Stimulated activated CD4-positive, alpha-beta T cell treated with anti-CD3 and anti-CD28 coated beads, Interleukin-4, amount 100 ng/mL, for 1 hour (primary cell): ENCODE results near the gene AFF3.

Experiments
- DNase-seq: peaks from one replicate; pipeline ENCODE4 v3.0.0-alpha.2; 2020

AFF3 gene

DNA sequence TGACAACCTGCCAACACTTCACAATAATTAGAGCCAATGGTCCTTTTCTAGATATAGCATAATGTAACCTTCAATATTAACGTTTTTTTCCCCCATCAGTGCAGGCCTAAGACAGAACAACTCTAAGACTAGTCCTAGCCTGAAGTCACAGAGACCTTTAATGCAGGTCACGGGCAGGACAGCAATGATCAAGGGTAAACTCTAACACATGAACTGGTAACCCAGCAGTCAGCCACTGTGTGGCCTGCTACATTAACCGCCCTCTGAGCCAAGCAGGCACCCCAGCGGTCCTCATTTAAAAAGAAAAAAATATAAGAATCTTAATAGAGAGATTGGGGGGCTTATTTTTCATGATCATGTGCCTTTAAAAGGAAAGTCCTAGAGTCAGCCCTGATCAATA, 290.6 kb downstream of the AFF3 start:
- DNase-seq = no peak

DNA sequence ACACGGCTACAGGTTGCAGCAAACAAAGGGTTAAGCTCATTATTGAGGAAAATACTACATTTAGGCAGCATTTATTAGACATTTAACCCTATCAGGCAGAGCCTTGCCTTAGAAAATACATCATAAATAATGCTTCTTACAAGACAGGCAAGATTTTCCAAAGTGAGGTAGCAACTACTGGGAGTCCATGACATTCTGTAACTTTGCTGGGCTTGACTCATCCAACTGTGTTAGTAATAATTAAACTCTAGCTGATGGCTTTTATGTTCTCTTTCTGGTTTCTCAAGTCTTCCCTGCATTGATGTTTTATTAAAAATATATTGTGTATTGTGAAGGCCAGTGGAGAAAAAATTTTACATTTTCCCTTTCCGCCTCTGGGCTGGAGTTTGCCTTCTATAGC, 291.3 kb downstream of the AFF3 start:
- no peak for DNase-seq

DNA sequence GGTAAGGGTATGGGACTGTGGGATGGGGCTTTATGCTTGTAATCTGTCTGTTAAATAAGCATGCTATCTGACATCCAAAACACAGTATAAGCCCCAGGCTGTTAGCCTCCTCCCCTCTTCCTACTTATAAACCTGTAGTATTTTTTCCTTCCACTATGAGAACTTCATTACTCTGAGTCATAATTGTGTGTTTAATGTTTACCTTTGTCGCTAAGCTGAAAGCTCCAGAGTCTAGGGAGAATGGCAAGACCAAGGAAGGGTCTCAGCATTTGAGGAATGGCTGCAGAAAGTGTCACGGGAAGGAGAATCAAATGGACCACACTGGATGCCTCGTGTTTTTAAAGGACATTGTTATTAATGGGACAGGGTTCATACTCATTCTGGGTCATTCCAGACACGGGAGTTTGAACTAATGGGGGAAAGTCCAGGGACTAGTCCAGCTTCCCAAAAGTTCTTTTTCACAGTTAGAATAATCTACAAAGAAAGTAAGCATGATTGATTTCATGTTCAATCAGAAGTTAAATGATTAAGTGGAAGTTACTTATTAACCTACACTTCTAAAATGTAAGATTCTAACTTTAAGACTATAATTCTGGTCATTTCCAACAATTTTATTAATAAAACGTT, 292.2 kb downstream of the AFF3 start:
- no peak for DNase-seq

DNA sequence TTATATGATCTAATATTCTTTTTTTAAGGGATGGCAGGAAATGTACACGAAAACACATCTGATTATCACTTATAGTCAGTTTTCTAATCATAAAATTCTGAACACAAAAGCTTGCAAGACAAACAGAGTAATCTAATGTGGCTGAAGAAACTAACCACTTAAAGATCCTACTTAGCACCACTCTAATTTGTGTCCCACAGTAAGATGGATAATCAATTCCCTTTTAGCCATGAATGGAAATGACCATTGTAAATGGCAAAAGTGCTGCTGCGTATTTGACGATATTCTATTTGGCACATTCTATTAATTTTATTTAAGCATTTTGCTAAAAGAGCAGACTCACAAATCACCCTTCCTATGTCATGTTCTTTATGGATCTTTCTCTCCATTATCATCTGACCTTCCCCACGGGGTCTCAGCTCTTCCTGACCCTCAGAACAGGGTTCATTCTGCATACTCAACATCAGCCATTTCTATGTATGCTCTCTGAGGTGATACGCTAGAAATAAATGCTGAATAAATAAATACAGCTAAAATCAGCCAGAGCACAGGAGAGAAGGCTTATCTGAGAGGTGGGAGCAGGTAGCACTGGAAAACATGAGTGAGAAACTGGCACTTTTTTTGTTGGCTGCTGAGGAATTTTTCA, 295.8 kb downstream of the AFF3 start:
- no peak for DNase-seq

DNA sequence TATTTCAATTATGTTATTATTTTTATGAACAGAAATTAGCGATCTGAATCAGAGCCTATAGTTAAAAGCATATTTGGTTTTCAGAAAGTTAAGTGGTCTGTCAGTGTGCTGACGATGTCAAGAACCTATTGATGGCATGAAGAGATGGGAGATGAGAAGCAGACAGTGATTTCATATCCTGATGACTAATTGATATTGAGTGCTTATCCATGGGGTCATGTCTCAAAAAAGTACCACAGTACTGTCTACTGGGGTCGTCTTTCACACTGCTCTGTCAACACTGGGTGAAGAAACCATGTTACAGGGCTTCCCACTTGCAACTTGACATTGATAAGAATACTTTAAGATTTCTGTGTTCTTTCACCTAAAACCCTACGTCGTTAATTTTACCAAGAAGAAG, 297.1 kb downstream of the AFF3 start:
- no peak for DNase-seq

DNA sequence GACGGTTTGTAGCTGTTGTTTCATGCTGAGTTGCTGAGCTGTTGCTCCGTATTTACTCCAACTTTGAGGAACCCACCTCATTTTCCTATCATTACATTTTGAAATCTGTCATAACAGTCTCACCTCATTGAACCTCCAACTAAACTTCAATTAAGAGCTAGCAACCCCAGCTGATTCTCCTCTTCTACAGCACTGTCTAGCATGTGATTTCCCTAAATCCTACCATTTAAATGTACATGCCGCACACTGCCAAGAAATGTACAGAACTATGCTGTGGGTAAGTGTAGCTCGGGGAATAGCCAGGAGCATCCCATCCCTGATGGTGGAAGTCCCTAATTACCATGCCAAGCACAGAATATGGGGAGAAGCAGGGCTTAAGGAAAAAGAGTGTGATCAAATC, 299.9 kb downstream of the AFF3 start:
- no peak for DNase-seq

DNA sequence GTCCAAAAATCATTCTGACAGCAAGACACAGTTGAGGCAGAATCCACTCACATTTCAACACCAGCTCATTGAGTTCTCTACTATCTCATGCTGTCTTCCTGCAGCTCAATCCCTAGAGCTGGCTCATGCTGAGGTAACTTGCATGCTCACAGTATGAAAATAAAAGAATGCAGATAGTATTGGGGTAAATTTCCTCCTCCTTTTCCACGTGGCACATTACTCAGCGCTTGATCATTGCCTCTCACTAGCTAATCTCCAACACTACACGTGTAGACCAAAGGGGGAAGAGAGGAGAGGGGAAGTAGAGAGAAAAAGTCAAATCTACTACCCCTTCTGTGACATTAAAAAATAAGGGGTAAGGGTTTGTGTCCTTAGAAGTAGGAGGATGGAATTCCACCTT, 300.6 kb downstream of the AFF3 start:
- DNase-seq = no peak

DNA sequence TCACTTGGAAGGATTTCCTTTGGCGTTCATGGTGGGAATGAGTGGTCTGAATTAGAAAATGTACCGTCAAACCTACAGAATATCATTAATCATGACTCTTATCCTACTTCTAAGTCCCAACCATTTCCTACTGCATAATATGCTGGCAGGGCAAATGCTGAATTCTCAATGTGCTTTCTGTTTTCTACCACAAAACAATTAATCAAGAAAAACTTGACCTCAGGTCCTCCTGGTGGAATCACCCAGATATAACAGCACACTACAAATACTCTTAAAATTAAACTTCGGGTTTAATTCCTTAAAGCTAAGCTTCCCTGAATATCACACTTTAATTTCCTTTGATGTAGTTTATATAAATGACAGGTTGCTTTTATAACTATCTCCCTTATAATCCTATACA, 301.6 kb downstream of the AFF3 start:
- no peak for DNase-seq

DNA sequence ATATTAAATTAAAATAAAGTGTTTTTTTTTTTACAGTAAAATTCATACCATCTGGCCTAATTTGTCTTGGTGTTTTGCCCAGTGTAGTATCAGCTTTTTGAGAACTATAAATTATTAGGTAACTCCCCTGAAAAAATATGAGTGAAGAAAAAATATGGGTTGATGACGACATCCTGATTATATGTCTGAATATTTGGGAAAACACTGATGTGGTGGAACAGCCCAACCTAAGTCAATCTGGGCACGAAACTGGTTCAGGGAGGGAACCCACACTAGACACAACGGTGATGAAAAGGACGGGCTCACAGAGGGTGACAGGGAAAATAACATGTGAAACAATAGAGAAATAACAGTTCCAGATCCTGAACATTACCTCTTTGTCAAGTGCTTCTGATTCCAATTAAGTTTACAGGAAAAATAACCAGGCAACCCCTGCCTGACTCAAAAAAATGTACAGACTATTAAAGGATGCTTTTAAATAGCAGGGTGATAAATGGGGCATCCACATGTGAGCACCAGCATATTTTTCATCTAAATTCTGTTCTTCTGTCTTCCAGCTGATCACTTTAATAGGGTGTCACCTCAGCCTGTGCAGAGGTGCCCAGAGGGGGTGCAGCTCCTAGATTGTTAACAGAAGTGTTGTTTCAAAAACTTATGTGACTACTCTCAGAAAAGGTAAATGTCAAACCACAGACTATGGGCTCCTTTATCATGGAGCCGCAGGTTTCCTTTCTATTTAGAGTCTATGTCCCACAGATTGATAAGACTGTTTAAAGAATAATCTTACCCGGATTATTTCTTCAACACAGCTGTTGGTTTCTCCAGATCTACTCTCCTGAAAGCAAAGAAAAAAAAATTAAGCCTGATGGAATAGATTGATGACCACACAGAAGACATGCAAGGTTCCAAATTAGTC, 305.4 kb downstream of the AFF3 start:
- no peak for DNase-seq

DNA sequence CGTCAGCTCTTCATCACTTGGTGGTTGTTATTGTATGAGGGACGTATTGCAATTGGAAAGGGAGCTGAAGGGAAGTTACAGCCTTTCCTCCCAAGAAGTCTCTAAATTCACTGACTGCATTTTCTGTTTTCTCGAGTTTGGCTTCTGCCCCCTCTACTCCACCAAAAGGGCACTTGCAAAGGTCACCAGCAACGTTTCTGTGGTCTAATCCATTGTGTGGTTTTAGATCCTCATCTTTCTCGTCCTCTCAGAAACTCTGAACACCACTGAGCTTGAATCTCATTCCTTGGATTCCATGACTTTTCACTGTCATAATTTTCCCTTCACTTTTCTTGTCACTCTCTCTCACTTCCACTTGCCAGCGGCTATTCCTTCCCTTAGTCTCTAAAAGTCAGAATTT, 308.0 kb downstream of the AFF3 start:
- no peak for DNase-seq

DNA sequence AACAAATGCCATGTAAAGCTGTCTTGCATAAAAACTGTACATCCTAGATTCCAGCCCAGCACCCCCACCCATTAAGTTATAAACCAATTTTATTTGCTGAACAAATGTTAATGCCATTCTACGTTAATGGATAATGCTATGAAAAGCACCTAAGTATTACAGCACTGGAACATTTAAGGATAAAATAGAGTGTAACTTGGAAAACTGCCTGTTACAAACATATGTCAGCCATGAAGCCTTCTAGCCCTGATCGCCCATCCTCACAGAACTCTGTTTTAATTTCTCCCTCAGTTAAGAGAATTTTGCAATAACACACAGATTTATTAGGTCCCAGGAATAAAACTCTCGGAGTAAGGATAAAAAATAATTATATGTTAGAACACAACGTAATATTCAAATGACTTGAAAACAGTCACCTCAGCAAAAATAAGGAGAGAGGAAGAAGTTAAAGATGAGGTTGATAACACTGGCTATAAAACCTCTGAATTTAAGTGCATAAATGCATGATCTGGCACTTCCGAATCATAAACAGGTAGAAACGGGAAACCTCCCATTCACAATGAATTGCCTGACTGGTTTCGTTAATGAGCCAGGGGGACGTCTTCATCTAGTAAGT, 308.7 kb downstream of the AFF3 start:
- DNase-seq = no peak

DNA sequence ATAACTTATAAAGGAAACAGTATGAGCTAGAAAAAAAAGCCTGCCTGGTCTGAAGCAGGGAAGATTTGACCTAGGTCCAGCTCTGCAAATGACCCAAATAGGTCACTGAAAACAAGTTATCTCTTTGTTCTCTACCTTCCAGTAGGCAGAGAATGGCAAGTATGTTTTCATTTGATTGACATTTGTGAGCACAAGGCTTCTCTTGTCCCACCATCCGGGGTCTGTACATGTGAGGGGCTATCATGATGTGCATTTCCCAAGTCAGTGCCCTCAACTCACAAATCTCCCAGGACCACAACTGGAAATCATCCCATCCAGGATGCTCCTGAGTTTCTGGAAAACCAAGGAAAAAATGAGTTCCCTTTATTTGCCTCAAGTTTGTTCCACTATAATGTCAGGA, 309.5 kb downstream of the AFF3 start:
- DNase-seq = no peak

DNA sequence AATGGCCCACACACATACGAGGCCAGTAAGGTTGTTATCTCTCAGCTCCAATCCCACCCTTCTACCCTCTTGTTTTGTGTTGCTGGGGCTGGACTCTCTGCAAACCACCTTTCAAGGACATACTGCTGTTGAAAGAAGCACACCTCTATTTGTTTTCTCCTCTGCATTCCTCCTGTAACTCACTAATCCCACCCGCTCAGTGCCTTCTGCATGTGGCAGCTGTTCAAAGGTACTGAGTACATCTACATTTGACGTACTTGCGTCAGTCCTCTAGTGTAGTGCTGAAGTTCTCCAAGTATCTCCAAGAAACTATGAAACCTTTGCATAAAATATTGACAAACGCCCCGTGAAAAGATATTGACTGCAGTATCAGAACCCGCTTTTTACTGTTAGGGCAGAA, 310.6 kb downstream of the AFF3 start:
- DNase-seq = no peak

DNA sequence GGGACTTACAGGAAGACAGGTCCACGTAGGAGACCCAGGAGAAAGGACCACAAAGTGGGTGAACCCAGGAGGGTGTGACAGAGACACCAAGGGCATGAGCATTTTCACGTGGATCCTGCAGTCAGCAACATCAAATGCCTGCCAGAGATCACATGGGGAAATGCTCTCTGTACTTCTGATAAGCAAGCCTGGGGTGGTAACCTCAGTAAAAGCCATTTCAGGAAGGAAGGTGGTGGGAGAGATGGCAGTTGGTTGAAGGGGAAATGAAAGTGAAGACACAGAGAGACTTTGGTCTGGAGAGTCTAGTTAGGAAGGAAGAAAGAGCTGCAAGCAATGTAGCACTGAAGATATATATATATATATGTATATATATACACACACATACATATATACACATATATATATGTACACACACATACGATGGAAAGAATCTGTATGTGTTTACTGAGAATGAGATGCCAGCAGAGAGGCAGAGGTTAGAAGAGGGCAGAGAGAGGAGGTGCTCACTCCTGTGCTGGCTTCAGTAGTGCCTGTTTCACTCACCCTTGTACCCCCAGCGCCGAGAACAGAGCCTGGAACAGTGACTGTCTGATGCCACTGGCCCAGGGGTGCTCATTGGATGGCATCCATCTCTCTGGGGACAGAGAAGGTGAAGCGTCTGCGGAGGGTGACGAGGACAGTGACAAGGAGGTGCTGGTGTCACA, 314.9 kb downstream of the AFF3 start:
- no peak for DNase-seq

DNA sequence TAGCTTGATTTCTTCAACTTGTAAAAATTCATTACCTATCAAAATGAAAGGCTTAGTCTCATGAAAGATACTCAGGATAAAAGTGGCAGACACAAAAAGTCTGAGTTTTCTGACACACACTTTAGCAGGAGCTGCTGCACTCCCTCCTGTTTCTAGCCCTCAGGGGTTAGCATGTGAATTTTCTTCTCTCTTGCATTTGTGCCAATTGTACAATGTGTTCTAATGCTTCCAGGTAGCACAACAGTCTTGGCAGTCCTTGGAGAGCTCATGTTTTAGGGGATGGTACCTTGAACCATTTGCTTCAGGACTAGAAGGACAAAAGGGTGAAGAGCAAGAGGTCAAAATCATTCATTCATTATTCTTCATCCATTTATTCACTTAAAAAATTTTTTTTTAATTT, 316.8 kb downstream of the AFF3 start:
- DNase-seq = no peak

DNA sequence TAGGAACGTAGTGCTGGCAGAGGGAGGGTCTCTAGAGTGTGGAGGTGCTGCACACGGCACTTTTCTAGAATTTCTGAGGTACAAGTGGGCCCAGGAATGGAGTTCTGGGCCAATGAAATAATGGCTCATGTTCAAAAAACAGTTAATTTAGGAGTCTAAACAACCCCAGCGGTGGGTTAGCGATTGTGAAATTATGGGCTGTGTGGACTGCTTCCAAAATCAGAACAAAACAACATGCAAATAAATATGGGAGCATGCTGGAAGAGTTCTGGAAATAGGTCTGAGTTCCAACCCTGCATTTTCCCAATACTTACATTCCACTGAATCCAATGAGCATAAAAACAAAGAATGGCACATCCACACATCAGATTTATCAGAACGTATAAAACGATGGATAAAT, 317.6 kb downstream of the AFF3 start:
- no peak for DNase-seq

DNA sequence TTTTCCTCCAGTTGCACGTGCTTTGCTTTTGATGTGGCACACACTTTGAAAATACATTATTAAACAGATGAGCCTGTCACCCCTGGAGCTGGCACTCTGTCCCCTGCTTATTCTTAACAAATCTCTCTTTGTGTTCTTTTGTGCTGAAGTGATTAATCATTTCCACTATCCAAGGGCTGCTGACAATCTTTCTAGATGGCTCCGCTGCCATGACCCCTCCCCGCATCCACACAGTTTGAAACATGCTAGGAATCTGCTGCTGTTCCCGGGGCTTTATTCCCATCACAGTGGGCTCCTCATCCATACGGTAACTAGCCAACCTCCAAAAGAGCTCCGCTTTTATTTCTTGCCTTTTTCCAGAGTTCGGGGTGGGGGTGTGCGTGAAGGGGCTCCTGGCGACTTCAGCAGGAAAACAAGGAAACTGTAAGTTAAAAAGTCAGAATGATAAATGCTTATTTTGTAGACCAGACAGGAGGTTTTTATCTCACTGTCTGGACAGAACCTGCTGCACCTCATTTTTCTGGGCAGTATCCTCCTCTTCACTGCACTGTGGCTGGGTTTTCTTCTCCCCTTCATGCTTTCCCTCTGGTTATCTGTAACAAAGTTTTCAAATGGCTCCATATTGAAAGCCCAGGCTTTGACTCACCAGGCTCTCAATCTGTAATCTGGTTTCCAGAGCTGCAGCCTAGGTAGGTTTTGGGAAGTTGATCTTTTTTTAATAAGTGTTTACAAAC, 319.7 kb downstream of the AFF3 start:
- no peak for DNase-seq

DNA sequence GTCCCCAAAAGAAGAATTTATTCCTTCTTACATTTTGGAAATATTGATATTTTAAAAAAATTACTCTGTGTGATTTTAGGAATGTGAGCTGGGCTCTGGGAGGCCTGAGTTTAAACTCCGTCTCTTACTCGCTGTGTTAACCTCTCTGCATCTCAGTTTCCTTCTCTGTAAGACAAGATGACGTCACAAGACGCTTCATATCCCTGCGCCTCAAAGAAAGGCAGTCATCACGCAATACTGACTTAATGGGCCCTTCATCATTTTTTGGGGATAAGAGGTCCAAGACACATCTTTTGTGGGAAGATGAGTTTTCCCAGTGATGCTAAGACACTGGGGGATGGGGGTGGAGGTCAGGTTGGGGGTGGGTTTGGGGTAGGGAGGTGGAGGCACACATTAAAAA, 320.4 kb downstream of the AFF3 start:
- DNase-seq = no peak

DNA sequence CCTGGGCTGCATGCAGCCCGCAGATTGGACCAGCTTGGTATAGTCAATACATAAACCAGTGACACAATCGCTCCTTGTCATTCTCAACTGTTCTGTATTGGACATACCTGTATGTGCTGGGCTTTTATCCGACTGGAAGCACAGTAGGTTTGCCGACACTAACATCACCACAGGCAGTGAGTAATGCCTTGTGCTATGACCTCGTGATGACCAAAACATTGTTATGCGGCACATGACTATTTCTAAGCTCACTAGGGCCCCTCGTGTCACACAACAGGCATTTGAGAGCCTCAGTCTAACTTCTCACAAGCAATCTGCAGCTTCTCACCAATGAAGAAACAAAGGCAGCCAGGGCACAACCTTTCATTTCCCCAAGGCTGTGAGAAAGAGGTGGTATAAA, 320.8 kb downstream of the AFF3 start:
- no peak for DNase-seq

DNA sequence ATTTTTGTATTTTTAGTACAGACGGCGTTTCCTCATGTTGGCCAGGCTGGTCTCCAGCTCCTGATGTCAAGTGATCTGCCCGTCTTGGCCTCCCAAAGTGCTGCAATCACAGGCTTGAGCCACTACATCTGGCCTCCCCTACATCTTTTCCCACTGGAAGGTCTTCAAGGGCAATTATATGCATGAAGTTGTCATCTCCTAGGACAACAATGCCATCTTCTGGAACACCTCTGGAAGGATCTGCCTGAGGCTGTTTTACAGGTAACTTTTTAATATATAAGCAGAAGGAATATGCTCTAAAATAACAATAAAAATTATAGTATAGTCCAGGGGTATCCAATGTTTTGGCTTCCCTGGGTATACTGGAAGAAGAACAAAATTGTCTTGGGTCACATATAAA, 321.4 kb downstream of the AFF3 start:
- DNase-seq = no peak

DNA sequence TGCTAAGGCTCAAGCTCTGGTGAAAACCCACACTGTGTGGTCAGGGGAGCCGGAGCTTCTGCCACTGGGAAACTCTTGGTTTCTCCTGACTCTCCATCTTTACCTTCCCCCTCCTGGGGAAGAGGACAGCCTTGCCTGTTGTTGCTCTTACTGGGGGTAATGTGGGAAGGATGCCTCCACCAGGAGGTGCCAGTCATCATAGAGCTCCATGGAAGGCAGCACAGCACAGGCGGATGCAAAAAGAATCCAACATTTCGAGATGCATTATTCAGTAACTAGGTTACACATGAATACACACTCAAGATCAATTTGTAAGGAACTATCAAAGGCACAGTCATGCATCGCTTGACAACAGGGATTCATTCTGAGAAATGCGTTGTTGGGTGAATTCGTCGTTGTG, 322.6 kb downstream of the AFF3 start:
- no peak for DNase-seq

DNA sequence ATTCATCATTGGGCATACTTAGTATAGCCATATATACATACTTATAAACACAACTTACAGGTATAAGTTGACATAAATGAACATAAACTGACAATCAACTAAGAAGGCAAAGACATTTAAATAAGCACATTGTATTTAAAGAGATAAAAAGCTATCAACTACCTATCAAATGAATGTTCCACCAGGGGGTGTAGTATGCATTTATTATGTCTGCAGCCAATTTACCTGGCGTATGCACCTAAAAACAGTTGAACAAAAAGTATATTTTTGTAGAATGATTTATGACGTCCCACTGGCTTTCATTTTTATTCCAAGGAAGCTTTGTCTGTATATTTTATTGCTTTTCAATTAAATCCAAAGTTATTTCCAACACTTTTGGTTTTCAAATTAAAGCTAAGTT, 323.5 kb downstream of the AFF3 start:
- DNase-seq = no peak
